Left ventricle myocardium inferior (tissue), 1 donor: ENCODE results near the gene INSC. TPM values are rescaled to one million over a fixed set of nuclear protein-coding genes. Genes with fewer than 3 reads are reported as not detected.

Experiments used
- DNase-seq: peaks from one replicate; pipeline ENCODE4 v3.0.0-alpha.2; 2020
- H3K27ac ChIP-seq: fragments of 200-600 bp; replicated peaks from 2 replicates; pipeline ENCODE4 v1.8.0; 2021
- H3K27me3 ChIP-seq: fragments of 200-600 bp; 2 replicates; pipeline ENCODE4 v1.8.0; 2021; ENCODE audit warnings: low read depth
- H3K36me3 ChIP-seq: fragments of 200-600 bp; 2 replicates; pipeline ENCODE4 v1.8.0; 2021
- H3K4me1 ChIP-seq: fragments of 200-600 bp; 2 replicates; pipeline ENCODE4 v1.8.0; 2021
- H3K4me3 ChIP-seq: fragments of 200-600 bp; 2 replicates; pipeline ENCODE4 v1.8.0; 2021; ENCODE audit warnings: mild to moderate bottlenecking, moderate library complexity
- H3K9me3 ChIP-seq: fragments of 200-600 bp; replicated peaks from 2 replicates; pipeline ENCODE4 v1.8.0; 2021
- intact Hi-C: fragments of 100-400 bp; cut with micrococcal nuclease; formaldehyde crosslinking; loops from one replicate; pipeline ENCODE4 v1.11.0; 2022
- total RNA-seq: library from RNA; stranded (reverse); fragmentation: NEBNext Ultra II Directional; extraction: Animal tissue kit (Norgen Biotek cat#: 25700); gene quantifications from one replicate; pipeline ENCODE4 v1.2.1, GENCODE V29; 2021
- TF ChIP-seq, protein P1 (sequence below): fragments of 200-600 bp; IDR thresholded peaks from 2 replicates; pipeline ENCODE4 v1.8.0; 2021; ENCODE audit warnings: antibody characterized with exemption, mild to moderate bottlenecking, borderline replicate concordance
- donor health status: DM: no; HTN: yes; CAD: no; lungs with severe emphysema.

Gene INSC
- total RNA-seq, 1 donor from 2014 or later: 0.25 TPM

DNA sequence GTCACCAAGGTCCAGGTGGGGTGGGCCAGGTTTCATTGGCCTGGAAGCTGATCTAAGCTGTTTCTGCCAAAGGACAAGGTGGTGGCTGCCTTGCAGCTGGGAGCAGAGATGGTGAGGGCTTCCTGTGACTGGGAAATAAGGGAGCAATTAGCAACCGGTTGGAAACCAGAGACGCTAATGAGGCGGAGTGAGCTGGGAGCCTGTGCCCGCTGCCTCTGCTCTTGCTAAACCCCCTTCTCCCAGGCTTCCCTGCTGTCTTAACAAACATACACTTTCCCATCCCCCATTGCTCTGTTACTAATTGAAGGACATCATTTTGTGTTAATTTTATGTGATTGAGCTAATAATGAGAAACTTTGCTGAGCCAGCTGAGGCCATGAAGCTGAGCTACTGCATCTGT, 121.8 kb downstream of the INSC start:
- TF ChIP-seq, protein P1, sequence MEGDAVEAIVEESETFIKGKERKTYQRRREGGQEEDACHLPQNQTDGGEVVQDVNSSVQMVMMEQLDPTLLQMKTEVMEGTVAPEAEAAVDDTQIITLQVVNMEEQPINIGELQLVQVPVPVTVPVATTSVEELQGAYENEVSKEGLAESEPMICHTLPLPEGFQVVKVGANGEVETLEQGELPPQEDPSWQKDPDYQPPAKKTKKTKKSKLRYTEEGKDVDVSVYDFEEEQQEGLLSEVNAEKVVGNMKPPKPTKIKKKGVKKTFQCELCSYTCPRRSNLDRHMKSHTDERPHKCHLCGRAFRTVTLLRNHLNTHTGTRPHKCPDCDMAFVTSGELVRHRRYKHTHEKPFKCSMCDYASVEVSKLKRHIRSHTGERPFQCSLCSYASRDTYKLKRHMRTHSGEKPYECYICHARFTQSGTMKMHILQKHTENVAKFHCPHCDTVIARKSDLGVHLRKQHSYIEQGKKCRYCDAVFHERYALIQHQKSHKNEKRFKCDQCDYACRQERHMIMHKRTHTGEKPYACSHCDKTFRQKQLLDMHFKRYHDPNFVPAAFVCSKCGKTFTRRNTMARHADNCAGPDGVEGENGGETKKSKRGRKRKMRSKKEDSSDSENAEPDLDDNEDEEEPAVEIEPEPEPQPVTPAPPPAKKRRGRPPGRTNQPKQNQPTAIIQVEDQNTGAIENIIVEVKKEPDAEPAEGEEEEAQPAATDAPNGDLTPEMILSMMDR: no peak
- Histone ChIP-seq H3K27ac (no peak overlapping the region), H3K27me3 (peaks cover 10% of the 10 kb centered on the region), H3K4me1 (no peaks in the 10 kb centered on the region), H3K36me3 (no peaks in the 10 kb centered on the region), H3K9me3 (no peaks in the 10 kb centered on the region), H3K4me3 (no peak overlapping the region)
- DNase-seq: no peak
- intact Hi-C loops: no loop called here

DNA sequence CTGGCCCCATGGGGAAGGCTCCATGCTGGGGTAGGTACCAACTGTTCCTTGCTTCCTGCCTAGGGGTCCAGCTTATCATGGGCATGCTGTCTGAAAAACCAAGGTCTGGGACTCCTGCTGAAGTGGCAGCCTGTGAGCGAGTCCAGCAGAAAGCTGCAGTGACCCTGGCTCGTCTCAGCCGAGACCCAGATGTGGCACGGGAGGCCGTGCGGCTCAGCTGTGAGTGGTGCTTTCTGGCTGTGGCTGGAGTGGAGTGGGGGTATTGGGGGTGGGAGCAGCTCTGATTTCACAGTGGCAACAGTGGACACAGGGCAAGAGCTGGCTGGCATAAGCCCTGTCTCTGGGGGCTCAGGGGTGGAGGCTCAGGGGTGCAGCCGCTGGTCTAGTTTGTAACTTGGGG, 124.1 kb downstream of the INSC start:
- intact Hi-C loops: no loop called here
- no peak overlapping the region for H3K27ac ChIP-seq
- no peaks in the 10 kb centered on the region for H3K36me3 ChIP-seq
- no peaks in the 10 kb centered on the region for H3K4me1 ChIP-seq
- no peak for DNase-seq
- TF ChIP-seq, protein P1: no peak
- H3K27me3 ChIP-seq: peaks cover 10% of the 10 kb centered on the region
- no peak overlapping the region for H3K4me3 ChIP-seq
- H3K9me3 ChIP-seq: no peaks in the 10 kb centered on the region

DNA sequence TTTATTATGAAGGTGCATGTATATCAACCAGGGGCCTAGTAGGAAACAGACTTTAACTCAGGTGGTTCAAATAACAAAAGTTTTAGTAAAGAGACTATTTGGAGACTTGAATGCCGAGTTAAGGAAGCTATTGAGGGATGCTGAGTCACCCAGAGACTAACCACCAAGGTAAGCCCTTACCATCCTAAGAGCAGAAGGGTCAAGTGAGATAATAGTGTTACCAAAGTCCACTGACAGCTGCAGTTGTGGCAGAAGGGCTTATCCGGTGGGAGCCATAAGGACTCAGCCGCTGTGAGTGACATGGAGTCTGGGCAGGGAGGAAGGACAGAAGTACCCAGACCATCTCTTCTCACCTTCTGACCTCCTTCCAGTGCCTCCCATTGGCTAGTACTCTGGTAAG, 134.0 kb downstream of the INSC start:
- Histone ChIP-seq H3K36me3 (no peaks in the 10 kb centered on the region), H3K9me3 (no peaks in the 10 kb centered on the region), H3K27me3 (peaks cover 22% of the 10 kb centered on the region), H3K4me3 (no peak overlapping the region), H3K27ac (no peak overlapping the region), H3K4me1 (no peaks in the 10 kb centered on the region)
- TF ChIP-seq, protein P1: no peak
- intact Hi-C loops: no loop called here
- DNase-seq: no peak

DNA sequence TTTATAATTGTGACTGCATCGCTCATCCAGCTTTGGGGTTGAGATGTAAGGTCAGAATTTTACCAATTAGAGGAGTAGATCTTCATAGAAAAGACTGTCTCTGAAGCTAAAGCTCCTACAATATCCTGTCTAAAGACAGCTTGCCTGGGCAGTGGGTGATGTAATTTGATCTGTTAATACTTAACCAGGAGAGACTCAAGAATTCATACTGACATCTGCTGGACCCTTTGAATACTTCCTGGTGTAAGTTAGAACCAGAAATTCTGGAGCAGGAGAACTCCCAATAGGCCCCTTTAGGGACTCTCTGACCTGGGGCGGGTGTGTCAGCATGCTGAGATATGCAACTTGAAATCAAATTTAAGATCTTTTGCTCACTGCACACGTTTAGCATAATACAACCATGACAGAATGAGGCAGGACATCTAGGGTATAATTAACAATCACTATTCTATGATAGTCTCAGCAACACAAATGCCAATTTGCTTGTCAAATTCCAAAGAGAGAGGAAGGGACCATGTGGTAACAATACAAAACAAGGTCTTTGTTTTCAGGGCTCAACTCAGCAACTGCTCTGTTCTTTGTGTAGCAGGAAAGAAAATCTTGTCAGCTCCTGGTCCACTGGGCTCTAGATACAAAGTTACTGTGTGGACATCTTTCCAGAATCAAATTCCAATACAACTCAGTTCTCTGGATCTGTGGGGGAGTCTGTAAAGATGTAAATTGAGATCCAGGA, 143.9 kb downstream of the INSC start:
- intact Hi-C loops: no loop called here

DNA sequence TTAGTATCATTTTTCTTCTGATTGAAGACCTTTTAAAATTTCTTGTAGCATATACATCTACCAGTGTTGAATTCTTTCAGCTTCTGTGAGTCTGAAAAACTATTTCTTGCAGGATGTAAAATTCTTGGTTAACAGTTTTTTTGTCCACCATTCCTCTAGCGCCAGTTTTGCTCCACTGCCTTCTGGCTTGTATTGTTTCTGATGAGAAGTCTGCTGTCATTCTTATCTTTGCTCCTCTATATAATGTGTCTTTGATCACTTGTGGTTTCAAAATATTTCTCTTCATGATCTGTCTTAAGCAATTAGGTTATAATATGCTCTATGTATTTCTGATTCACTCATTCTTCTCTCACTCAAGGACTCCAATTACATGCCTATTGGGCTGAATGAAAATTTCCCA, 152.3 kb downstream of the INSC start:
- TF ChIP-seq, protein P1: no peak
- no peak overlapping the region for H3K4me3 ChIP-seq
- no peak overlapping the region for H3K27ac ChIP-seq
- intact Hi-C loops: no loop called here
- no peaks in the 10 kb centered on the region for H3K4me1 ChIP-seq
- no peaks in the 10 kb centered on the region for H3K27me3 ChIP-seq
- no peak for DNase-seq
- H3K36me3 ChIP-seq: no peaks in the 10 kb centered on the region
- peaks cover 31% of the 10 kb centered on the region for H3K9me3 ChIP-seq

More for the DNA sequence above, 143.9 kb downstream of the INSC start:
- Histone ChIP-seq H3K27me3 (no peaks in the 10 kb centered on the region), H3K27ac (no peak overlapping the region), H3K36me3 (no peaks in the 10 kb centered on the region), H3K4me1 (peaks cover 7% of the 10 kb centered on the region), H3K9me3 (no peaks in the 10 kb centered on the region), H3K4me3 (no peak overlapping the region)
- TF ChIP-seq, protein P1: no peak
- DNase-seq: no peak
